Ascending aorta (tissue), 2 donors: ENCODE measurements around the gene MTMR12. TPM values are rescaled to one million over a fixed set of nuclear protein-coding genes. Genes with fewer than 3 reads are reported as not detected.
"Not testable (repeated sequence)": the region's sequence is repeated elsewhere in the genome, so short reads cannot be mapped to it uniquely, and the experiment has no call there.

Experiments used
- DNase-seq, 2 donors: peaks; one replicate each; pipeline ENCODE4 v3.0.0-alpha.2; 2019; ENCODE audit warnings: low spot score in 2 of 2
- H3K27ac ChIP-seq, 2 donors: fragments of 200-600 bp; sonication (generic); one replicate each; pipeline ENCODE4 v1.5.1; 2016 to 2017; ENCODE audit warnings: mild to moderate bottlenecking in 1 of 2
- H3K27me3 ChIP-seq: fragments of 200-600 bp; sonication (generic); one replicate; pipeline ENCODE4 v1.5.1; 2017
- H3K36me3 ChIP-seq, 2 donors: fragments of 200-600 bp; sonication (generic); one replicate each; pipeline ENCODE4 v1.5.1; 2016
- H3K4me1 ChIP-seq, 2 donors: fragments of 200-600 bp; sonication (generic); one replicate each; pipeline ENCODE4 v1.5.1; 2016 to 2017; ENCODE audit warnings: mild to moderate bottlenecking in 1 of 2
- H3K4me3 ChIP-seq, 2 donors: fragments of 200-600 bp; sonication (generic); one replicate each; pipeline ENCODE4 v1.5.1; 2016 to 2017; ENCODE audit warnings: mild to moderate bottlenecking in 1 of 2
- H3K9me3 ChIP-seq, 2 donors: fragments of 200-600 bp; sonication (generic); one replicate each; pipeline ENCODE4 v1.5.1; 2016
- intact Hi-C: fragments of 100-400 bp; cut with DNase I; formaldehyde crosslinking; loops from one replicate; pipeline ENCODE4 v1.15.1; 2023
- total RNA-seq: library from RNA; depleted of rRNA; stranded (reverse); fragments of >200 nt; gene quantifications from one replicate; pipeline ENCODE4 v1.1.0, GENCODE V29; 2016
- TF ChIP-seq, protein P1 (sequence below), 3 experiments: fragments of 200-600 bp in 2 of 3; fragments of 450-650 bp in 1 of 3; sonication (generic) in 2 of 3; IDR thresholded peaks; one replicate each; pipeline ENCODE4 v1.5.1; 2016 to 2019; ENCODE audit warnings: antibody characterized with exemption in 3 of 3, mild to moderate bottlenecking in 1 of 3, moderate library complexity in 1 of 3

Gene MTMR12
- total RNA-seq, 1 donor from 2014 or later, result 19.5 TPM

DNA sequence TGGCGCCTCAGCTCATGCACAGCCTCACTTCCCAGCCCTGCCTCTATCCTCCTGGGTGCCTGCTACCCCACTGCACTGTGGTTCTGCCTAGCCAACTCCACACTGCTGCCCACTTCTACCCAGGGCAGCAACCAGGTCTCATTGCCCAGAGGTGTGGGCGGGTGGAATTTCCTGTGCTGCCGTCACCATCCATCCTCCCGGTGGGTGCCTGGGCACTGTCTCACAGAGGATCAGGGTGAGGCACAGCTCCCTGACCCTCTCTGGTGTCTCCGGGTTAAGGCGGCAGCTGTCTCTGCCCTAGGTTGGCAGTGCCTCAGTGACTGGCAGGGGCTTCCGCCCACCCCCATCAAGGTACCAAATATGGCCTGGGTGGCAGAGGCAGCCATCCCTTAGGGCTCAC is 4.3 kb upstream of the MTMR12 start:
- H3K9me3 ChIP-seq, result no peaks in the 10 kb centered on the region
- intact Hi-C loops, result no loop called here
- H3K4me3 ChIP-seq, result no peak overlapping the region
- H3K27ac ChIP-seq, result no peak overlapping the region
- DNase-seq, result no peak
- no peaks in the 10 kb centered on the region for H3K36me3 ChIP-seq
- TF ChIP-seq, protein P1, sequence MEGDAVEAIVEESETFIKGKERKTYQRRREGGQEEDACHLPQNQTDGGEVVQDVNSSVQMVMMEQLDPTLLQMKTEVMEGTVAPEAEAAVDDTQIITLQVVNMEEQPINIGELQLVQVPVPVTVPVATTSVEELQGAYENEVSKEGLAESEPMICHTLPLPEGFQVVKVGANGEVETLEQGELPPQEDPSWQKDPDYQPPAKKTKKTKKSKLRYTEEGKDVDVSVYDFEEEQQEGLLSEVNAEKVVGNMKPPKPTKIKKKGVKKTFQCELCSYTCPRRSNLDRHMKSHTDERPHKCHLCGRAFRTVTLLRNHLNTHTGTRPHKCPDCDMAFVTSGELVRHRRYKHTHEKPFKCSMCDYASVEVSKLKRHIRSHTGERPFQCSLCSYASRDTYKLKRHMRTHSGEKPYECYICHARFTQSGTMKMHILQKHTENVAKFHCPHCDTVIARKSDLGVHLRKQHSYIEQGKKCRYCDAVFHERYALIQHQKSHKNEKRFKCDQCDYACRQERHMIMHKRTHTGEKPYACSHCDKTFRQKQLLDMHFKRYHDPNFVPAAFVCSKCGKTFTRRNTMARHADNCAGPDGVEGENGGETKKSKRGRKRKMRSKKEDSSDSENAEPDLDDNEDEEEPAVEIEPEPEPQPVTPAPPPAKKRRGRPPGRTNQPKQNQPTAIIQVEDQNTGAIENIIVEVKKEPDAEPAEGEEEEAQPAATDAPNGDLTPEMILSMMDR (IDR thresholded peaks at IDR 0.05), result no peak
- H3K4me1 ChIP-seq, result peaks cover 0 to 2% of the 10 kb centered on the region in 2 donors
- H3K27me3 ChIP-seq, result no peaks in the 10 kb centered on the region

DNA sequence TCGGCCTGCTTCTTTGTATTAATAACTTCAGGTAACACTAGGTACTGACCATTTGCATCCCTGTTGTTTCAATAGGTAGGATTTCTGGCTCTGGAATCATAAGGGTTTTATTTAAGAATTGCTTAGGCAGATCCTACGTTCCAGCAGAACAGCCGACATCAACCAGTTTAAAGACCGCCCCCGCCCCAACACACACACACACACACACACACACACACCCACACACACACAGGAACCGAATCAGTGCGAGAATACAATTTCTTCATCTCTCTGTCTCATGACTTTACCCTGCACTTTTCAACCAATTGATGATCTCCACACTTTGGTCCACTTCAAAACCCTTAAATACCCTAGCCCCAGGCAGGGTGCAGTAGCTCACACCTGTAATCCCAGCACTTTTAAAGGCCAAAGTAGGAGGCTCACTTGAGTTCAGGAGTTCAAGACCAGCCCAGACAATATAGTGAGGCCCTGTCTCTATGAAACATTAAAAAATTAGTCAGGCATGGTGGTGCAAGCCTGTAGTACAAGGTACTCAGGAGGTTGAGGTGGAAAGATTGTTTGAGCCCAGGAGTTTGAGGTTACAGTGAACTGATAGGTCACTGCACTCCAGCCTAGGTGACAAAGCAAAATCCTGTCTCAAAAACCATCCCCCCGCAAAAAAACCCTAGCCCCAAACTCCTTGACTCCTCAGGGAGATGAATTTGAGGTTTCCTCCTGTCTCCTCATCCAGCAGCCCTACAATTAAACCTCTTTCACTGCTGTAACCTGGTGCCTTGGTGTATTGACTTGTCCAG is 2.7 kb upstream of the MTMR12 start:
- DNase-seq, result no peak
- TF ChIP-seq, protein P1 (IDR thresholded peaks at IDR 0.05), result no peak
- peaks cover 6 to 8% of the 10 kb centered on the region in 2 donors for H3K4me1 ChIP-seq
- intact Hi-C loops, result no loop called here
- no peaks in the 10 kb centered on the region for H3K36me3 ChIP-seq
- H3K27ac ChIP-seq, result no peak overlapping the region
- no peak overlapping the region for H3K4me3 ChIP-seq
- H3K27me3 ChIP-seq, result no peaks in the 10 kb centered on the region
- no peaks in the 10 kb centered on the region for H3K9me3 ChIP-seq

DNA sequence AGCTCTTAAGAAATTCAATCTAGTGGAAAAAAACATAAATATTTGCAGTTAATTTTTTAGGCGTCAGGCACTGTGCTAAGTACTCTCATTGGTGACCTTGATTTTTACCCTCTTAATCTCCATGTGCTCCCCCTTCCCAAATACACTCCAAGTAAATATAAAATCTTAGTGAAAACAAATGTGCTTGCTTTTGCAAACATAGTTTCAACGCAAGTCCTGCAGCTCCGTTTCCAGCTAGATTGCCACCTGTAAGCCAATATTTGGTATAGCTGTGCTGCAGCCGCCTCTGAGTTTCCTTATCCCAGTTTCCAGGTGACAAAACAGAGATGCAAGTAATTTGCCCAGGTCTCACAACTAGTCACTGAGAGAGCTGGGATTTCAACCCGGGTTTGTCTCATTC is 1.9 kb upstream of the MTMR12 start:
- H3K27ac ChIP-seq, result no peak overlapping the region
- no peak overlapping the region for H3K4me3 ChIP-seq
- H3K4me1 ChIP-seq, result peaks cover 6 to 8% of the 10 kb centered on the region in 2 donors
- H3K36me3 ChIP-seq, result no peaks in the 10 kb centered on the region
- H3K9me3 ChIP-seq, result no peaks in the 10 kb centered on the region
- TF ChIP-seq, protein P1 (IDR thresholded peaks at IDR 0.05), result no peak
- no peak for DNase-seq
- intact Hi-C loops, result loop anchor here (5.0 kb wide), 4 partner anchors 82 to 1128 kb away; partner anchors contain the start of genes C5orf22, DROSHA, TARS1 and ZFR
- H3K27me3 ChIP-seq, result no peaks in the 10 kb centered on the region

DNA sequence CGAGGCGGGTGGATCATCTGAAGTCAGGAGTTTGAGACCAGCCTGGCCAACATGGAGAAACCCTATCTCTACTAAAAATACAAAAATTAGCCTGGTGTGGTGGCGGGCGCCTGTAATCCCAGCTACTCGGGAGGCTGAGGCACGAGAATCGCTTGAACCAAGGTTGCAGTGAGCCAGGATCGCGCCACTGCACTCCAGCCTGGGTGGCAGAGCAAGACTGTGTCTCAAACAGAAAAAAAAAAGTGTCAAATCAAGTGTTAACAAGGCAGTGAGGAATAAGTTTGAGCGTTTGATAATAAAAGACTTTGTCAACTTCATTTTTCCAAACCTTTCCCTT is 1.4 kb upstream of the MTMR12 start:
- H3K9me3 ChIP-seq, DNase-seq, H3K27ac ChIP-seq, H3K36me3 ChIP-seq, H3K27me3 ChIP-seq, H3K4me1 ChIP-seq: not testable (repeated sequence)
- peak overlapping the region in 1 of 2 donors; percentile 80 for H3K4me3 ChIP-seq
- intact Hi-C loops, result loop anchor here (5.0 kb wide), 4 partner anchors 82 to 1128 kb away; partner anchors contain the start of genes C5orf22, DROSHA, TARS1 and ZFR

DNA sequence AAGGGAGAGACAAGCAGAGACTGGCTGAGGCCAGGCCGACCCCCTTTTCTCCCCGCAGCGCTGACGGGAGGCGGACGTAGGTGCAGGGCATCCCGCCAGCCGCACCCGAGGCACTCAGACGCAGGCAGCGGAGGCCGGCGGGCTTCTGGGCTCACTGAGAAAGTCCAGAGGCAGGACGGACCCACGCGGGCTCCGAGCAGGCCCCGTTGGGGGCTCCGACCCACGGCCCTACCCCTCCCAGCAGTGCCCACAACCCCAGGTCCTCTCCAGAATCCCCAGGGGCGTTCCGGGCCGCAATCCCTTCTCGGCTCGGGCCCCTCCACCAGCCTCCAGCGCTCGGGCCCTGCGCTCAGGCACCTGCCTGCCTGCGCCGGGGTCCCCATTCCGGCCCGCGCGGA is 543 bp downstream of the MTMR12 start:
- TF ChIP-seq, protein P1 (IDR thresholded peaks at IDR 0.05), result no peak

More for the DNA sequence above, 543 bp downstream of the MTMR12 start:
- no peaks in the 10 kb centered on the region for H3K9me3 ChIP-seq
- DNase-seq, result peak in 1 of 2 donors; percentile 82
- H3K27ac ChIP-seq, result peak overlapping the region; percentile 94 to 95
- no peaks in the 10 kb centered on the region for H3K27me3 ChIP-seq
- H3K4me1 ChIP-seq, result peaks cover 6 to 14% of the 10 kb centered on the region in 2 donors
- H3K4me3 ChIP-seq, result peak overlapping the region; percentile 78 to 95
- no peaks in the 10 kb centered on the region for H3K36me3 ChIP-seq
- intact Hi-C loops, result loop anchor here (2.0 to 5.0 kb wide), 6 partner anchors 80 to 1130 kb away; partner anchors contain the start of genes C5orf22, DROSHA, GOLPH3 and SUB1
